Jurkat, Clone E6-1 (cell line): ENCODE results near the gene SLC6A12. TPM values are rescaled to one million over a fixed set of nuclear protein-coding genes. Genes with fewer than 3 reads are reported as not detected.

Experiments
- DNase-seq: peaks from one replicate; pipeline ENCODE4 v3.0.0-alpha.2; 2011; ENCODE audit warnings: low read depth, low spot score
- H3K4me3 ChIP-seq: 2 replicates; pipeline ENCODE4 v1.5.1; 2011; ENCODE audit warnings: mild to moderate bottlenecking, low read length, control low read depth, moderate library complexity
- polyA plus RNA-seq: library from polyadenylated mRNA; unstranded; fragments of >200 nt; gene quantifications from one replicate; pipeline ENCODE4 v1.2.1, GENCODE V29; 2012; ENCODE audit warnings: missing spikeins; ENCODE audit not compliant: insufficient read length, insufficient read depth

Gene SLC6A12
- polyA plus RNA-seq = not detected

GRCh38 chr12:214003-214741 is at the start of gene SLC6A12:
TSS of gene SLC6A12 (minus strand) at chr12:214157. CDS start at chr12:209986, 4,171 bp downstream.
- H3K4me3 ChIP-seq = no peak within 1 kb of the TSS
- DNase-seq = no peak

GRCh38 chr12:263574-263973 is 49.6 kb upstream of the SLC6A12 start:
- DNase-seq = no peak
- no peak overlapping the region for H3K4me3 ChIP-seq

GRCh38 chr12:262817-263216 is 48.9 kb upstream of the SLC6A12 start, which contains the start of gene SLC6A13:
TSS of gene SLC6A13 (minus strand) at chr12:262836. CDS start at chr12:260052, 2,784 bp downstream.
- no peak within 1 kb of the TSS for H3K4me3 ChIP-seq
- DNase-seq = no peak

- DNase-seq = no peak
- no peak overlapping the region for H3K4me3 ChIP-seq
Observed at GRCh38 chr12:262113-262512, 48.2 kb upstream of the SLC6A12 start.

GRCh38 chr12:257521-258321 is 43.8 kb upstream of the SLC6A12 start:
- no peak overlapping the region for H3K4me3 ChIP-seq
- no peak for DNase-seq

- no peak for DNase-seq
- H3K4me3 ChIP-seq = no peak overlapping the region
Observed at GRCh38 chr12:256958-257357, 43.0 kb upstream of the SLC6A12 start.

GRCh38 chr12:256225-256624 is 42.3 kb upstream of the SLC6A12 start:
- H3K4me3 ChIP-seq = no peak overlapping the region
- DNase-seq = no peak

GRCh38 chr12:254912-255311 is 41.0 kb upstream of the SLC6A12 start:
- H3K4me3 ChIP-seq = no peak overlapping the region
- DNase-seq = no peak

GRCh38 chr12:254039-254438 is 40.1 kb upstream of the SLC6A12 start:
- no peak for DNase-seq
- H3K4me3 ChIP-seq = no peak overlapping the region

- H3K4me3 ChIP-seq = no peak overlapping the region
- no peak for DNase-seq
Observed at GRCh38 chr12:253116-253831, 39.3 kb upstream of the SLC6A12 start.

GRCh38 chr12:252636-253035 is 38.7 kb upstream of the SLC6A12 start:
- DNase-seq = no peak
- H3K4me3 ChIP-seq = no peak overlapping the region

GRCh38 chr12:247271-247670 is 33.3 kb upstream of the SLC6A12 start:
- no peak overlapping the region for H3K4me3 ChIP-seq
- DNase-seq = no peak

- DNase-seq = no peak
Observed at GRCh38 chr12:243381-243780, 29.4 kb upstream of the SLC6A12 start.

GRCh38 chr12:242496-242895 is 28.5 kb upstream of the SLC6A12 start:
- no peak overlapping the region for H3K4me3 ChIP-seq

More at GRCh38 chr12:243381-243780, 29.4 kb upstream of the SLC6A12 start:
- no peak overlapping the region for H3K4me3 ChIP-seq

GRCh38 chr12:241266-241665 is 27.3 kb upstream of the SLC6A12 start:
- DNase-seq = no peak
- no peak overlapping the region for H3K4me3 ChIP-seq

More at GRCh38 chr12:242496-242895, 28.5 kb upstream of the SLC6A12 start:
- no peak for DNase-seq

GRCh38 chr12:240566-240965 is 26.6 kb upstream of the SLC6A12 start:
- H3K4me3 ChIP-seq = no peak overlapping the region
- no peak for DNase-seq

- no peak for DNase-seq
- H3K4me3 ChIP-seq = no peak overlapping the region
Observed at GRCh38 chr12:238736-239398, 24.9 kb upstream of the SLC6A12 start.

- H3K4me3 ChIP-seq = no peak overlapping the region
- no peak for DNase-seq
Observed at GRCh38 chr12:238116-238515, 24.2 kb upstream of the SLC6A12 start.
